HG02588 (cell line): Measurements from ENCODE around the gene ISG20.

Experiments used
- ATAC-seq: cut with Tn5 transposase; IDR thresholded peaks from one replicate; pipeline ENCODE4 v1.9.1; 2021; ENCODE audit warnings: mild to moderate bottlenecking, moderate library complexity; ENCODE audit not compliant: unreplicated experiment

The ISG20 gene

GRCh38 chr15:88684345-88684744 is 45.5 kb downstream of the ISG20 start:
- ATAC-seq = no peak

- ATAC-seq = no peak
Measured at GRCh38 chr15:88686166-88686565, 47.4 kb downstream of the ISG20 start.

GRCh38 chr15:88688394-88688933 is 49.6 kb downstream of the ISG20 start:
- no peak for ATAC-seq

- no peak for ATAC-seq
Measured at GRCh38 chr15:88690331-88690730, 51.5 kb downstream of the ISG20 start.

GRCh38 chr15:88693191-88693590 is 54.4 kb downstream of the ISG20 start:
- no peak for ATAC-seq

GRCh38 chr15:88695101-88695500 is 56.3 kb downstream of the ISG20 start:
- ATAC-seq = no peak

GRCh38 chr15:88695691-88696251 is 57.0 kb downstream of the ISG20 start:
- ATAC-seq = no peak

- no peak for ATAC-seq
Measured at GRCh38 chr15:88696254-88696653, 57.4 kb downstream of the ISG20 start.

GRCh38 chr15:88697276-88697675 is 58.5 kb downstream of the ISG20 start:
- ATAC-seq = no peak

- no peak for ATAC-seq
Measured at GRCh38 chr15:88699861-88700260, 61.0 kb downstream of the ISG20 start.

GRCh38 chr15:88700716-88701115 is 61.9 kb downstream of the ISG20 start:
- ATAC-seq = no peak

GRCh38 chr15:88701561-88702095 is 62.8 kb downstream of the ISG20 start:
- ATAC-seq = no peak

GRCh38 chr15:88702983-88703382 is 64.2 kb downstream of the ISG20 start:
- ATAC-seq = no peak

GRCh38 chr15:88703533-88703932 is 64.7 kb downstream of the ISG20 start:
- no peak for ATAC-seq

GRCh38 chr15:88704791-88705768 is 66.3 kb downstream of the ISG20 start:
- no peak for ATAC-seq

GRCh38 chr15:88705769-88706165 is 67.0 kb downstream of the ISG20 start:
- ATAC-seq = no peak
